K562 (cell line): ENCODE data around the gene NOX5. TPM values are rescaled to one million over a fixed set of nuclear protein-coding genes. Genes with fewer than 3 reads are reported as not detected.

Experiments used
- ATAC-seq: fragments of 200-7000 bp; cut with Tn5 transposase; 3 replicates; pipeline ENCODE4 v1.9.1; 2020; ENCODE audit warnings: moderate library complexity
- BruUV-seq: library from RNA; stranded (reverse); fragments of 400-500 nt; replicated peaks from 2 replicates; lab custom pipeline; 2021; lab: Mats Ljungman, UMichigan
- CTCF ChIA-PET: fragments of 300-600 bp; formaldehyde crosslinking; extraction: SDS; loops from one replicate; lab custom pipeline; 2021; ENCODE audit warnings: low intra/inter-chr PET ratio; lab: Yijun Ruan, JAX
- POLR2A ChIA-PET: fragments of 300-600, 350-650 bp; sonication (Branson Sonifier 250); formaldehyde crosslinking; extraction: SDS; loops from one replicate; lab custom pipeline; 2021; ENCODE audit warnings: antibody characterized with exemption, inconsistent platforms; lab: Yijun Ruan, JAX
- DNase-seq, 4 experiments: peaks; one replicate each; pipeline versions ENCODE4 v3.0.0 to v3.0.0-alpha.2; 2011 to 2018; ENCODE audit warnings: low spot score in 3 of 4, mixed read lengths in 3 of 4; ENCODE audit errors: extremely low read depth in 1 of 4
- FAIRE-seq: peaks from 2 replicates; lab custom pipeline; 2011; peaks lifted over from hg19 to GRCh38; lab: Jason Lieb, UNC
- H2AFZ ChIP-seq: 2 replicates; pipeline ENCODE4 v1.6.0; 2011; ENCODE audit warnings: low read depth, low read length, control low read depth, inconsistent platforms
- H3K27ac ChIP-seq: fragments of 200-600 bp; 3 replicates; pipeline ENCODE4 v1.8.0; 2011; ENCODE audit warnings: low read depth, mild to moderate bottlenecking, control low read depth, inconsistent platforms, low read length, moderate library complexity, mixed read lengths; ENCODE audit errors: extremely low read depth
- H3K27me3 ChIP-seq, 2 experiments: fragments of 300-600 bp in 1 of 2; 2 replicates in 1 of 2; 3 replicates in 1 of 2; pipeline versions ENCODE4 v1.6.0 to v1.8.0; 2011; ENCODE audit warnings: inconsistent platforms in 2 of 2, low read length in 2 of 2, mild to moderate bottlenecking in 1 of 2, mixed read lengths in 1 of 2, moderate library complexity in 1 of 2; ENCODE audit not compliant: control insufficient read depth in 2 of 2, insufficient read depth in 2 of 2
- H3K36me3 ChIP-seq: fragments of 300-600 bp; 3 replicates; pipeline ENCODE4 v1.8.0; 2011; ENCODE audit warnings: mild to moderate bottlenecking, low read length, inconsistent platforms; ENCODE audit not compliant: control insufficient read depth, insufficient read depth
- H3K4me1 ChIP-seq, 2 experiments: fragments of 200-600 bp in 1 of 2; replicated peaks in 1 of 2; 2 replicates in 1 of 2; 3 replicates in 1 of 2; pipeline versions ENCODE4 v1.5.1 to v1.8.0; 2011; ENCODE audit warnings: inconsistent platforms in 2 of 2, low read length in 2 of 2, mild to moderate bottlenecking in 1 of 2, mixed read lengths in 1 of 2, moderate library complexity in 1 of 2; ENCODE audit not compliant: control insufficient read depth in 2 of 2, insufficient read depth in 2 of 2
- H3K4me2 ChIP-seq: 2 replicates; pipeline ENCODE4 v1.6.1; 2011; ENCODE audit warnings: low read length, control low read depth, inconsistent platforms, mixed read lengths; ENCODE audit not compliant: insufficient read depth
- H3K4me3 ChIP-seq: fragments of 200-600 bp; sonication (generic), shearing (Covaris generic); 2 replicates; pipeline ENCODE4 v1.5.1; 2016; ENCODE audit warnings: control low read depth, inconsistent platforms
- H3K79me2 ChIP-seq: fragments of 200-600 bp; 3 replicates; pipeline ENCODE4 v1.8.0; 2011; ENCODE audit warnings: low read length, inconsistent platforms; ENCODE audit not compliant: control insufficient read depth, insufficient read depth
- H3K9ac ChIP-seq, 2 experiments: 2 replicates each; pipeline versions ENCODE4 v1.6.0 to v1.6.1; 2011; ENCODE audit warnings: low read depth in 2 of 2, low read length in 2 of 2, control low read depth in 1 of 2, inconsistent platforms in 1 of 2, mild to moderate bottlenecking in 1 of 2, mixed read lengths in 1 of 2; ENCODE audit not compliant: insufficient read depth in 1 of 2
- H3K9me1 ChIP-seq: one replicate; pipeline ENCODE4 v1.6.0; 2011; ENCODE audit warnings: inconsistent platforms, mild to moderate bottlenecking, low read length, moderate library complexity; ENCODE audit not compliant: control insufficient read depth, insufficient read depth
- H3K9me3 ChIP-seq: replicated peaks from 2 replicates; pipeline ENCODE4 v1.5.1; 2011; ENCODE audit warnings: low read depth, low read length, inconsistent platforms; ENCODE audit not compliant: control insufficient read depth, insufficient read depth
- H4K20me1 ChIP-seq: replicated peaks from 2 replicates; pipeline ENCODE4 v1.6.1; 2011; ENCODE audit warnings: low read length, inconsistent platforms, mixed read lengths; ENCODE audit not compliant: control insufficient read depth, insufficient read depth
- C11orf30 ChIP-seq: fragments of 450-650 bp; IDR thresholded peaks from 2 replicates; pipeline ENCODE4 v1.6.1; 2016; ENCODE audit warnings: low read depth, mild to moderate bottlenecking
- GTF2F1 ChIP-seq: IDR thresholded peaks from 2 replicates; pipeline ENCODE4 v1.6.1; 2011; ENCODE audit warnings: low read depth, low read length, improper control_type of control experiment
- ILK ChIP-seq: fragments of 450-650 bp; IDR thresholded peaks from 2 replicates; pipeline ENCODE4 v1.6.1; 2016; ENCODE audit warnings: missing genetic modification characterization, low read depth, mild to moderate bottlenecking, missing compliant biosample characterization, moderate library complexity, borderline replicate concordance
- KHSRP ChIP-seq: fragments of 450-650 bp; IDR thresholded peaks from 2 replicates; pipeline ENCODE4 v1.6.1; 2017
- KLF16 ChIP-seq: IDR thresholded peaks from 2 replicates; pipeline ENCODE4 v1.6.1; 2016; ENCODE audit warnings: antibody characterized with exemption
- MAFK ChIP-seq: IDR thresholded peaks from 2 replicates; pipeline ENCODE4 v1.6.1; 2011; ENCODE audit warnings: low read length, improper control_type of control experiment
- NR3C1 ChIP-seq: sonication (generic); formaldehyde crosslinking; IDR thresholded peaks from 2 replicates; pipeline ENCODE4 v1.8.1; 2022; ENCODE audit warnings: missing genetic modification reagents
- POLR3G ChIP-seq: IDR thresholded peaks from 2 replicates; pipeline ENCODE4 v1.6.1; 2011; ENCODE audit not compliant: insufficient read length, insufficient replicate concordance; ENCODE audit errors: extremely low read depth
- PPARD ChIP-seq: fragments of 250-450 bp; sonication (Bioruptor Pico); IDR thresholded peaks from 2 replicates; pipeline ENCODE4 v1.8.0; 2022; ENCODE audit warnings: inconsistent platforms, mild to moderate bottlenecking, moderate library complexity
- RBBP5 ChIP-seq: fragments of 200-600 bp; sonication (generic); IDR thresholded peaks from 2 replicates; pipeline ENCODE4 v1.6.1; 2012; ENCODE audit warnings: borderline replicate concordance, mild to moderate bottlenecking, low read length, control low read depth, inconsistent platforms; ENCODE audit not compliant: insufficient read depth, poor library complexity, severe bottlenecking
- RBFOX2 ChIP-seq: fragments of 200-400 bp; formaldehyde crosslinking; IDR thresholded peaks from 2 replicates; pipeline ENCODE4 v1.6.1; 2017; ENCODE audit warnings: low read depth, mild to moderate bottlenecking, low read length, moderate library complexity
- TCF3 ChIP-seq: sonication (generic); formaldehyde crosslinking; IDR thresholded peaks from 2 replicates; pipeline ENCODE4 v1.4.0; 2020; ENCODE audit warnings: mild to moderate bottlenecking, missing genetic modification reagents
- UBTF ChIP-seq, 2 experiments: IDR thresholded peaks; 2 replicates each; pipeline ENCODE4 v1.6.1; 2012; ENCODE audit warnings: improper control_type of control experiment in 2 of 2, low read depth in 2 of 2, low read length in 2 of 2, borderline replicate concordance in 1 of 2
- ZBTB12 ChIP-seq: fragments of 250-450 bp; sonication (Bioruptor Pico); IDR thresholded peaks from 2 replicates; pipeline ENCODE4 v1.4.0; 2020
- ZNF316 ChIP-seq: fragments of 450-650 bp; IDR thresholded peaks from 2 replicates; pipeline ENCODE4 v1.6.1; 2016
- ZNF445 ChIP-seq: fragments of 250-450 bp; sonication (Bioruptor Pico); IDR thresholded peaks from 2 replicates; pipeline ENCODE4 v1.4.0; 2020; ENCODE audit warnings: low read depth, mild to moderate bottlenecking, moderate library complexity
- WGBS: fragments of 100-300 bp; shearing (Covaris generic); methylation state at CpG from one replicate; pipeline ENCODE4 v1.1.6; 2016; ENCODE audit warnings: low coverage, mixed read lengths; ENCODE audit not compliant: insufficient coverage; ENCODE audit errors: missing lambda C conversion rate; 5-methylcytosine and 5-hydroxymethylcytosine counted together
- in situ Hi-C: fragments of 300-500 bp; cut with MboI; formaldehyde crosslinking; loops from 4 replicates; pipeline ENCODE4 v1.15.0; 2018; ENCODE audit warnings: inconsistent platforms, mixed read lengths
- intact Hi-C: fragments of 100-400 bp; cut with micrococcal nuclease; formaldehyde crosslinking; loops from 2 replicates; pipeline ENCODE4 v1.14.2; 2022
- polyA plus RNA-seq, 8 experiments: library from polyadenylated mRNA; depleted of rRNA in 4 of 8; stranded (reverse) in 5 of 8; unstranded in 3 of 8; fragments of >200 nt; fragmentation: Nextera tagmentation in 2 of 8; fragmentation: Illumina TruSeq in 1 of 8; extraction: Ambion mirVana in 2 of 8; extraction: Trizol in 1 of 8; gene quantifications; 2 replicates each; pipeline versions ENCODE4 v1.2.1 to v1.2.3, GENCODE V29; 2011 to 2014; ENCODE audit warnings: inconsistent platforms in 1 of 8, missing spikeins in 1 of 8
- total RNA-seq, 7 experiments: library from RNA; depleted of rRNA in 6 of 7; stranded (reverse); fragments of >200 nt in 6 of 7; fragmentation: Illumina TruSeq in 2 of 7; extraction: Trizol in 2 of 7; gene quantifications; 2 replicates each; pipeline versions ENCODE4 v1.2.1 to v1.2.3, GENCODE V29; 2011 to 2021; ENCODE audit warnings: low replicate concordance in 1 of 7

NOX5 gene
- total and polyA plus RNA-seq, 9 of the 15 experiments (the other 6 are each of a cell fraction or from before 2014, with no cell fraction given): 0.01 TPM; not detected in 8

- TF ChIP-seq MAFK (0 out of 2 replicates have a peak, but pooled peaks have one; percentile 7), ZNF316 (peak; percentile 73), KHSRP (no peak), C11orf30 (peak; percentile 58; the same call in 1 of the 2 replicates), ZBTB12 (CRISPR knock-in tag) (no peak)
These were observed 16.3 kb upstream of the NOX5 start (continued) for GRCh38 chr15:68997930-68998777.

GRCh38 chr15:68999091-68999490, 15.4 kb upstream of the NOX5 start:
- no peak overlapping the region for H3K9ac ChIP-seq
- no peak for FAIRE-seq
- WGBS: 20% methylated on average over 6 of the region's 6 CpGs
- CTCF ChIA-PET: no interaction called here
- intact Hi-C loops (no loop called here), in situ Hi-C loops (no loop called here)
- no peak for ATAC-seq
- no TSS peak for BruUV-seq
- no peaks in the 10 kb centered on the region for H4K20me1 ChIP-seq
- no peaks in the 10 kb centered on the region for H3K9me3 ChIP-seq
- no peaks in the 10 kb centered on the region for H3K79me2 ChIP-seq
- DNase-seq: no peak
- no peaks in the 10 kb centered on the region for H3K9me1 ChIP-seq
- no peaks in the 10 kb centered on the region; a peak in 1 of 5 replicates for H3K27me3 ChIP-seq
- H3K4me2 ChIP-seq: no peak overlapping the region
- no peak overlapping the region for H2AFZ ChIP-seq
- H3K27ac ChIP-seq: no peak overlapping the region
- no peak overlapping the region for H3K4me3 ChIP-seq
- POLR2A ChIA-PET: interaction anchor here (1.6 to 2.9 kb wide), 2 partner anchors 11 to 14 kb away, joined by 3 to 9 read pairs; no protein-coding TSS in a partner anchor
- peaks cover 0 to 5% of the 10 kb centered on the region in 2 experiments; a peak in 3 of 5 replicates for H3K4me1 ChIP-seq
- H3K36me3 ChIP-seq: no peaks in the 10 kb centered on the region
- TF ChIP-seq RBFOX2: no peak
- no peak for TF ChIP-seq UBTF (IDR thresholded peaks at IDR 0.05; ENCODE audit: borderline replicate concordance in 1 of 2, low read depth in 2 of 2, low read length in 2 of 2)
- no peak for TF ChIP-seq RBBP5
- no peak for TF ChIP-seq PPARD (CRISPR knock-in tag)
- no peak for TF ChIP-seq TCF3
- no peak for TF ChIP-seq POLR3G
- no peak for TF ChIP-seq GTF2F1
- TF ChIP-seq ILK: no peak
- no peak for TF ChIP-seq KLF16
- no peak for TF ChIP-seq ZNF445
- no peak for TF ChIP-seq NR3C1 (CRISPR knock-in tag)
